K562 (cell line): ENCODE measurements around the gene APOM. TPM values are rescaled to one million over a fixed set of nuclear protein-coding genes. Genes with fewer than 3 reads are reported as not detected.
A peak's percentile ranks its signal among the peaks of the same experiment; 100 is the strongest.

ENCODE experiments used
- ATAC-seq: fragments of 200-7000 bp; cut with Tn5 transposase; 3 replicates; pipeline ENCODE4 v1.9.1; 2020; ENCODE audit warnings: moderate library complexity
- BruUV-seq: library from RNA; stranded (reverse); fragments of 400-500 nt; replicated peaks from 2 replicates; lab custom pipeline; 2021; lab: Mats Ljungman, UMichigan
- CTCF ChIA-PET: fragments of 300-600 bp; formaldehyde crosslinking; extraction: SDS; loops from one replicate; lab custom pipeline; 2021; ENCODE audit warnings: low intra/inter-chr PET ratio; lab: Yijun Ruan, JAX
- POLR2A ChIA-PET: fragments of 300-600, 350-650 bp; sonication (Branson Sonifier 250); formaldehyde crosslinking; extraction: SDS; loops from one replicate; lab custom pipeline; 2021; ENCODE audit warnings: antibody characterized with exemption, inconsistent platforms; lab: Yijun Ruan, JAX
- DNase-seq, 4 experiments: peaks; one replicate each; pipeline versions ENCODE4 v3.0.0 to v3.0.0-alpha.2; 2011 to 2018; ENCODE audit warnings: low spot score in 3 of 4, mixed read lengths in 3 of 4; ENCODE audit errors: extremely low read depth in 1 of 4
- FAIRE-seq: peaks from 2 replicates; lab custom pipeline; 2011; peaks lifted over from hg19 to GRCh38; lab: Jason Lieb, UNC
- H2AFZ ChIP-seq: 2 replicates; pipeline ENCODE4 v1.6.0; 2011; ENCODE audit warnings: low read depth, low read length, control low read depth, inconsistent platforms
- H3K27ac ChIP-seq: fragments of 200-600 bp; 3 replicates; pipeline ENCODE4 v1.8.0; 2011; ENCODE audit warnings: low read depth, mild to moderate bottlenecking, control low read depth, inconsistent platforms, low read length, moderate library complexity, mixed read lengths; ENCODE audit errors: extremely low read depth
- H3K27me3 ChIP-seq, 2 experiments: fragments of 300-600 bp in 1 of 2; 2 replicates in 1 of 2; 3 replicates in 1 of 2; pipeline versions ENCODE4 v1.6.0 to v1.8.0; 2011; ENCODE audit warnings: inconsistent platforms in 2 of 2, low read length in 2 of 2, mild to moderate bottlenecking in 1 of 2, mixed read lengths in 1 of 2, moderate library complexity in 1 of 2; ENCODE audit not compliant: control insufficient read depth in 2 of 2, insufficient read depth in 2 of 2
- H3K36me3 ChIP-seq: fragments of 300-600 bp; 3 replicates; pipeline ENCODE4 v1.8.0; 2011; ENCODE audit warnings: mild to moderate bottlenecking, low read length, inconsistent platforms; ENCODE audit not compliant: control insufficient read depth, insufficient read depth
- H3K4me1 ChIP-seq, 2 experiments: fragments of 200-600 bp in 1 of 2; replicated peaks in 1 of 2; 2 replicates in 1 of 2; 3 replicates in 1 of 2; pipeline versions ENCODE4 v1.5.1 to v1.8.0; 2011; ENCODE audit warnings: inconsistent platforms in 2 of 2, low read length in 2 of 2, mild to moderate bottlenecking in 1 of 2, mixed read lengths in 1 of 2, moderate library complexity in 1 of 2; ENCODE audit not compliant: control insufficient read depth in 2 of 2, insufficient read depth in 2 of 2
- H3K4me2 ChIP-seq: 2 replicates; pipeline ENCODE4 v1.6.1; 2011; ENCODE audit warnings: low read length, control low read depth, inconsistent platforms, mixed read lengths; ENCODE audit not compliant: insufficient read depth
- H3K4me3 ChIP-seq: fragments of 200-600 bp; sonication (generic), shearing (Covaris generic); 2 replicates; pipeline ENCODE4 v1.5.1; 2016; ENCODE audit warnings: control low read depth, inconsistent platforms
- H3K79me2 ChIP-seq: fragments of 200-600 bp; 3 replicates; pipeline ENCODE4 v1.8.0; 2011; ENCODE audit warnings: low read length, inconsistent platforms; ENCODE audit not compliant: control insufficient read depth, insufficient read depth
- H3K9ac ChIP-seq, 2 experiments: 2 replicates each; pipeline versions ENCODE4 v1.6.0 to v1.6.1; 2011; ENCODE audit warnings: low read depth in 2 of 2, low read length in 2 of 2, control low read depth in 1 of 2, inconsistent platforms in 1 of 2, mild to moderate bottlenecking in 1 of 2, mixed read lengths in 1 of 2; ENCODE audit not compliant: insufficient read depth in 1 of 2
- H3K9me1 ChIP-seq: one replicate; pipeline ENCODE4 v1.6.0; 2011; ENCODE audit warnings: inconsistent platforms, mild to moderate bottlenecking, low read length, moderate library complexity; ENCODE audit not compliant: control insufficient read depth, insufficient read depth
- H3K9me3 ChIP-seq: replicated peaks from 2 replicates; pipeline ENCODE4 v1.5.1; 2011; ENCODE audit warnings: low read depth, low read length, inconsistent platforms; ENCODE audit not compliant: control insufficient read depth, insufficient read depth
- H4K20me1 ChIP-seq: replicated peaks from 2 replicates; pipeline ENCODE4 v1.6.1; 2011; ENCODE audit warnings: low read length, inconsistent platforms, mixed read lengths; ENCODE audit not compliant: control insufficient read depth, insufficient read depth
- BCL6 ChIP-seq: fragments of 250-450 bp; sonication (Bioruptor Pico); IDR thresholded peaks from 2 replicates; pipeline ENCODE4 v1.4.0; 2020
- CSDE1 ChIP-seq, 2 experiments: fragments of 450-650 bp; IDR thresholded peaks; 2 replicates each; pipeline ENCODE4 v1.6.1; 2016; ENCODE audit warnings: mild to moderate bottlenecking in 1 of 2
- FOXP4 ChIP-seq: sonication (generic); formaldehyde crosslinking; IDR thresholded peaks from 2 replicates; pipeline ENCODE4 v1.8.0; 2022; ENCODE audit warnings: mild to moderate bottlenecking, missing genetic modification reagents, borderline replicate concordance
- MBD2 ChIP-seq: sonication (generic); IDR thresholded peaks from 2 replicates; pipeline ENCODE4 v1.6.1; 2016; ENCODE audit warnings: low read depth, borderline replicate concordance
- SMARCB1 ChIP-seq: IDR thresholded peaks from 2 replicates; pipeline ENCODE4 v1.6.1; 2011; ENCODE audit warnings: improper control_type of control experiment, low read depth; ENCODE audit not compliant: insufficient read length
- SMARCE1 ChIP-seq: fragments of 450-650 bp; IDR thresholded peaks from 2 replicates; pipeline ENCODE4 v1.7.1; 2016; ENCODE audit warnings: mild to moderate bottlenecking
- ZNF274 ChIP-seq: IDR thresholded peaks from 2 replicates; pipeline ENCODE4 v1.6.1; 2011; ENCODE audit warnings: low read depth, mild to moderate bottlenecking, low read length, moderate library complexity, borderline replicate concordance
- ZNF740 ChIP-seq, 3 experiments: fragments of 200-800 bp in 1 of 3; sonication (Bioruptor generic) in 1 of 3; sonication (generic) in 1 of 3; formaldehyde crosslinking in 1 of 3; IDR thresholded peaks; 2 replicates each; pipeline versions ENCODE4 v1.6.1 to v1.8.0; 2016 to 2022; ENCODE audit warnings: mild to moderate bottlenecking in 2 of 3, missing compliant biosample characterization in 2 of 3, missing genetic modification characterization in 2 of 3, missing genetic modification reagents in 1 of 3
- WGBS: fragments of 100-300 bp; shearing (Covaris generic); methylation state at CpG from one replicate; pipeline ENCODE4 v1.1.6; 2016; ENCODE audit warnings: low coverage, mixed read lengths; ENCODE audit not compliant: insufficient coverage; ENCODE audit errors: missing lambda C conversion rate; 5-methylcytosine and 5-hydroxymethylcytosine counted together
- in situ Hi-C: fragments of 300-500 bp; cut with MboI; formaldehyde crosslinking; loops from 4 replicates; pipeline ENCODE4 v1.15.0; 2018; ENCODE audit warnings: inconsistent platforms, mixed read lengths
- intact Hi-C: fragments of 100-400 bp; cut with micrococcal nuclease; formaldehyde crosslinking; loops from 2 replicates; pipeline ENCODE4 v1.14.2; 2022
- polyA plus RNA-seq, 8 experiments: library from polyadenylated mRNA; depleted of rRNA in 4 of 8; stranded (reverse) in 5 of 8; unstranded in 3 of 8; fragments of >200 nt; fragmentation: Nextera tagmentation in 2 of 8; fragmentation: Illumina TruSeq in 1 of 8; extraction: Ambion mirVana in 2 of 8; extraction: Trizol in 1 of 8; gene quantifications; 2 replicates each; pipeline versions ENCODE4 v1.2.1 to v1.2.3, GENCODE V29; 2011 to 2014; ENCODE audit warnings: inconsistent platforms in 1 of 8, missing spikeins in 1 of 8
- total RNA-seq, 7 experiments: library from RNA; depleted of rRNA in 6 of 7; stranded (reverse); fragments of >200 nt in 6 of 7; fragmentation: Illumina TruSeq in 2 of 7; extraction: Trizol in 2 of 7; gene quantifications; 2 replicates each; pipeline versions ENCODE4 v1.2.1 to v1.2.3, GENCODE V29; 2011 to 2021; ENCODE audit warnings: low replicate concordance in 1 of 7

APOM gene
- total and polyA plus RNA-seq, 9 of the 15 experiments (the other 6 are each of a cell fraction or from before 2014, with no cell fraction given) = 5.7 to 24.3 (median 10.4) TPM

- Histone ChIP-seq H3K36me3 (peaks cover 77% of the 10 kb centered on the region), H4K20me1 (no peaks in the 10 kb centered on the region), H3K4me2 (no peak overlapping the region), H3K4me3 (no peak overlapping the region), H3K27ac (no peak overlapping the region; the same call in 2 of the 3 replicates), H3K79me2 (no peaks in the 10 kb centered on the region; the same call in 2 of the 3 replicates), H3K9me3 (no peaks in the 10 kb centered on the region), H3K27me3 (no peaks in the 10 kb centered on the region), H3K4me1 (peaks cover 63 to 69% of the 10 kb centered on the region in 2 experiments), H3K9me1 (no peaks in the 10 kb centered on the region), H3K9ac (peak overlapping the region in 1 of 2 experiments; percentile 78; a peak in 2 of 4 replicates), H2AFZ (no peak overlapping the region)
- ATAC-seq (no peak), FAIRE-seq (no peak), DNase-seq (peak in 1 of 4 experiments; percentile 61)
- 80% methylated on average over 14 of the region's 14 CpGs for WGBS
- in situ Hi-C loops = loop anchor here (5.0 kb wide), 1 partner anchor 79 kb away; no protein-coding TSS in a partner anchor
- intact Hi-C loops = no loop called here
- POLR2A ChIA-PET = interaction anchor here (0.5 to 7.1 kb wide), 13 partner anchors 8 to 139 kb away, joined by 3 to 158 read pairs (median 6); partner anchors contain the start of genes ABHD16A, CSNK2B, DDAH2 and GPANK1
- CTCF ChIA-PET = no interaction called here
- no TSS peak for BruUV-seq
- TF ChIP-seq CSDE1 (IDR thresholded peaks at IDR 0.05) (no peak), MBD2 (no peak), SMARCB1 (no peak), BCL6 (no peak), ZNF740 (CRISPR knock-in tag; IDR thresholded peaks at IDR 0.05) (0 out of 2 replicates have a peak, but pooled peaks have one; percentile 20), ZNF740 (tag; IDR thresholded peaks at IDR 0.05) (no peak), FOXP4 (CRISPR knock-in tag) (0 out of 2 replicates have a peak, but pooled peaks have one; percentile 70), ZNF274 (no peak), SMARCE1 (no peak)
Measured at GRCh38 chr6:31687860-31688693, 32.4 kb downstream of the APOM start.
